PC-9 (cell line): ENCODE data around the gene PLCL2. TPM values are rescaled to one million over a fixed set of nuclear protein-coding genes. Genes with fewer than 3 reads are reported as not detected.

Experiments used
- BruUV-seq: library from RNA; stranded (reverse); fragments of 400-500 nt; replicated peaks from 2 replicates; lab custom pipeline; 2021; lab: Mats Ljungman, UMichigan
- CTCF ChIA-PET: fragments of 300-600 bp; sonication (Branson Sonifier 250); formaldehyde crosslinking; loops from one replicate; lab custom pipeline; 2022; ENCODE audit warnings: antibody characterized with exemption; lab: Charles Lee
- POLR2A ChIA-PET: fragments of 300-600 bp; sonication (Branson Sonifier 250); formaldehyde crosslinking; loops from one replicate; lab custom pipeline; 2022; ENCODE audit warnings: antibody characterized with exemption; ENCODE audit not compliant: unreplicated experiment; lab: Charles Lee
- DNase-seq, 2 experiments: peaks; one replicate each; pipeline versions ENCODE4 v3.0.0 to v3.0.0-alpha.2; 2015 to 2022; ENCODE audit warnings: mixed read lengths in 1 of 2
- H2AFZ ChIP-seq: fragments of 200-600 bp; sonication (generic); 2 replicates; pipeline ENCODE4 v1.8.1; 2017; ENCODE audit warnings: antibody characterized with exemption
- H3F3A ChIP-seq: fragments of 200-600 bp; sonication (generic); 2 replicates; pipeline ENCODE4 v1.8.1; 2017; ENCODE audit warnings: antibody characterized with exemption, mild to moderate bottlenecking, low read depth; ENCODE audit not compliant: insufficient read depth
- H3K27ac ChIP-seq: fragments of 200-600 bp; sonication (generic); 2 replicates; pipeline ENCODE4 v1.6.1; 2016; ENCODE audit warnings: mixed run types
- H3K27me3 ChIP-seq: fragments of 200-600 bp; sonication (generic); 2 replicates; pipeline ENCODE4 v1.6.1; 2016; ENCODE audit warnings: low read depth, mixed run types; ENCODE audit not compliant: insufficient read depth
- H3K36me3 ChIP-seq: fragments of 200-600 bp; sonication (generic); 2 replicates; pipeline ENCODE4 v1.6.1; 2016; ENCODE audit warnings: low read depth, mixed run types
- H3K4me1 ChIP-seq: fragments of 200-600 bp; sonication (generic); replicated peaks from 2 replicates; pipeline ENCODE4 v1.6.1; 2016; ENCODE audit warnings: mixed run types; ENCODE audit not compliant: insufficient read depth
- H3K4me2 ChIP-seq: fragments of 200-600 bp; sonication (generic); 2 replicates; pipeline ENCODE4 v1.6.1; 2017; ENCODE audit warnings: mixed run types
- H3K4me3 ChIP-seq: fragments of 200-600 bp; sonication (generic); 2 replicates; pipeline ENCODE4 v1.6.1; 2016; ENCODE audit warnings: mixed run types
- H3K79me2 ChIP-seq: fragments of 200-600 bp; sonication (generic); 2 replicates; pipeline ENCODE4 v1.6.1; 2017; ENCODE audit warnings: low read depth, mixed run types
- H3K9me2 ChIP-seq: fragments of 200-600 bp; sonication (generic); 2 replicates; pipeline ENCODE4 v1.8.1; 2017; ENCODE audit warnings: mild to moderate bottlenecking; ENCODE audit not compliant: insufficient read depth
- H3K9me3 ChIP-seq: fragments of 200-600 bp; sonication (generic); 2 replicates; pipeline ENCODE4 v1.8.1; 2016; ENCODE audit warnings: low read depth; ENCODE audit not compliant: insufficient read depth
- H4K20me1 ChIP-seq: fragments of 200-600 bp; sonication (generic); 2 replicates; pipeline ENCODE4 v1.8.1; 2017; ENCODE audit not compliant: insufficient read depth
- EZH2 ChIP-seq: fragments of 200-600 bp; sonication (generic); IDR thresholded peaks from 2 replicates; pipeline ENCODE4 v1.8.0; 2017; ENCODE audit warnings: antibody characterized with exemption, low read depth
- intact Hi-C: fragments of 100-400 bp; cut with micrococcal nuclease; formaldehyde crosslinking; loops from one replicate; pipeline ENCODE4 v1.10.0; 2022; ENCODE audit not compliant: unreplicated experiment
- total RNA-seq: library from RNA; stranded (reverse); gene quantifications from 2 replicates; pipeline ENCODE4 v1.2.3, GENCODE V29; 2021
- TF ChIP-seq, protein P1 (sequence below): fragments of 200-600 bp; sonication (generic); conservative IDR thresholded peaks from 2 replicates; pipeline ENCODE4 v1.6.1; 2017; ENCODE audit warnings: mixed run types, antibody characterized with exemption, mild to moderate bottlenecking, moderate library complexity

PLCL2 gene
- total RNA-seq, 1 experiment from 2014 or later = 4.6 TPM

DNA sequence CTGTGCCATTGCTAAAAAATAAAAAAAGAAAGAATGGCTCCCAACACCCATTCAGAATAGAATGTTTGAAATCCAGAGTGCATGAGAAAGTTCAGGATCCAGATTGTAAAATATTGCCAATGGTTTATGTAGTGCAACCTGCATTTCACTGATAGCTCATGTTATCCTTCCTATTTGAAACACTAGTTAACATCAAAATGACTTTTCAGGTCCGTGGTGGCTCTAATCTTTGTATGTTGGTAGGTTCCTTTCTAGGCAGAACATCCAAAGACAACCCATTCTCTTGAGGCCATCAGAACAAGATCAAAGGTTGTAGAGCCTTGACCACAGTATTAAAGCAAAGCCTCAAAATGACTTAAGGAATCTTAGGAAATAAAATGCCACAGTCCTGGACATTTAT, 51.0 kb downstream of the PLCL2 start:
- TF ChIP-seq, protein P1, sequence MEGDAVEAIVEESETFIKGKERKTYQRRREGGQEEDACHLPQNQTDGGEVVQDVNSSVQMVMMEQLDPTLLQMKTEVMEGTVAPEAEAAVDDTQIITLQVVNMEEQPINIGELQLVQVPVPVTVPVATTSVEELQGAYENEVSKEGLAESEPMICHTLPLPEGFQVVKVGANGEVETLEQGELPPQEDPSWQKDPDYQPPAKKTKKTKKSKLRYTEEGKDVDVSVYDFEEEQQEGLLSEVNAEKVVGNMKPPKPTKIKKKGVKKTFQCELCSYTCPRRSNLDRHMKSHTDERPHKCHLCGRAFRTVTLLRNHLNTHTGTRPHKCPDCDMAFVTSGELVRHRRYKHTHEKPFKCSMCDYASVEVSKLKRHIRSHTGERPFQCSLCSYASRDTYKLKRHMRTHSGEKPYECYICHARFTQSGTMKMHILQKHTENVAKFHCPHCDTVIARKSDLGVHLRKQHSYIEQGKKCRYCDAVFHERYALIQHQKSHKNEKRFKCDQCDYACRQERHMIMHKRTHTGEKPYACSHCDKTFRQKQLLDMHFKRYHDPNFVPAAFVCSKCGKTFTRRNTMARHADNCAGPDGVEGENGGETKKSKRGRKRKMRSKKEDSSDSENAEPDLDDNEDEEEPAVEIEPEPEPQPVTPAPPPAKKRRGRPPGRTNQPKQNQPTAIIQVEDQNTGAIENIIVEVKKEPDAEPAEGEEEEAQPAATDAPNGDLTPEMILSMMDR = no peak
- TF ChIP-seq EZH2 = no peak
- Histone ChIP-seq H3K9me3 (no peaks in the 10 kb centered on the region; the same call in 1 of the 2 replicates), H3K27ac (no peak overlapping the region), H3K4me1 (no peaks in the 10 kb centered on the region), H3K27me3 (no peaks in the 10 kb centered on the region), H2AFZ (no peak overlapping the region), H3K79me2 (no peaks in the 10 kb centered on the region; the same call in 1 of the 2 replicates), H4K20me1 (no peaks in the 10 kb centered on the region), H3K36me3 (no peaks in the 10 kb centered on the region), H3K4me3 (no peak overlapping the region), H3F3A (no peaks in the 10 kb centered on the region), H3K9me2 (no peaks in the 10 kb centered on the region; the same call in 1 of the 2 replicates), H3K4me2 (no peak overlapping the region)
- BruUV-seq = no TSS peak
- ChIA-PET CTCF (no interaction called here), POLR2A (interaction anchor here (0.6 kb wide), 1 partner anchor 21 kb away, joined by 6 read pairs; no protein-coding TSS in a partner anchor)
- DNase-seq = no peak
- intact Hi-C loops = no loop called here

DNA sequence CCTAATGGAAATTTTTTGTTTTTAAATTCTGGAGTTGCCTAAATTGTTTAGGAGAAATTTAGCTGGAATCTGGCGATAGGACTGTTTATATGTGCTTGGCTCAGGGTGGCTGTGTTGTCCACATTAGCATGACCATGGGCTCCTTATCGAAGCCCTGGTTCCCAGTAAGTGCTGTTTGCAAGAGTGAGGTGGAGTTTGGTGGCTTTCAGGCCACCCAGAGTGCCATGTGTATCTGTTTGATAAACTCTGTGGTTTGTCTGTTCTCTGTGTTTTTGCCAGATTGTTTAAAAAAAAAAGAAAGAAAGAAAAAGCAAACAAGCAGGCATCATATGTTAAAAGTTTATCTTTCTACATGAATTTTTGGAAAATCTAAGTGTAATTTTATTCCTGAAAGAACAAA, 51.5 kb downstream of the PLCL2 start:
- BruUV-seq = no TSS peak
- Histone ChIP-seq H2AFZ (no peak overlapping the region), H3K9me2 (no peaks in the 10 kb centered on the region; the same call in 1 of the 2 replicates), H3K4me3 (no peak overlapping the region), H3K4me1 (no peaks in the 10 kb centered on the region), H3K36me3 (no peaks in the 10 kb centered on the region), H3K27ac (no peak overlapping the region), H3K9me3 (no peaks in the 10 kb centered on the region; the same call in 1 of the 2 replicates), H3F3A (no peaks in the 10 kb centered on the region), H3K4me2 (no peak overlapping the region), H4K20me1 (no peaks in the 10 kb centered on the region), H3K79me2 (no peaks in the 10 kb centered on the region; the same call in 1 of the 2 replicates), H3K27me3 (no peaks in the 10 kb centered on the region)
- intact Hi-C loops = no loop called here
- no peak for DNase-seq
- TF ChIP-seq EZH2 = no peak
- TF ChIP-seq, protein P1 = no peak
- CTCF ChIA-PET = no interaction called here
- POLR2A ChIA-PET = interaction anchor here (0.6 kb wide), 1 partner anchor 21 kb away, joined by 6 read pairs; no protein-coding TSS in a partner anchor

DNA sequence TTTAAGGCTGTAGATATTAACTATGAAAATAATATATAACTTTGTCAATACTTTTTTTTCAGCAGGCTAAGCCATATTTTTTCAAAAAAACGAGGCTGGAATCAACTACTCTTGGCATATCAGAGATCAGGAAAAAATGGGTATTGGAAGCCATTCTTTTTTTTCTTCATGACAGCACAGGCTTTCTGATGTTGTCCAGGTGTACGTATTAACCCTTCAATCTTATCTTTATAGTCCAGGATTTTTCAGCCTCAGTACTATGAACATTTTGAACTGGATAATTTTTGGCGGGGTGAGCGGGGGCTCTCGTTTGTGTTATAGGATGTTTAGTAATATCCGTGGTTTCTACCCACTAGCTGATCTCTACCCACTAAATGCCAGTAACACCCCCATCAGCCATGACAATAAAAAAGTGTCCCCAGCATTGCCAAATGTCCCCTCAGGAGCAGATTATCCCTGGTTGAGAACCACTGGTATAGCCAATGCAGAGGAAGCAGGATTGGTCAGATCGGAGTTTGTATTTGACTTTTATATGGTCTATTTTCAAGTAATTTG, 52.0 kb downstream of the PLCL2 start:
- no TSS peak for BruUV-seq
- Histone ChIP-seq H3K36me3 (no peaks in the 10 kb centered on the region), H3K4me1 (no peaks in the 10 kb centered on the region), H3K4me3 (no peak overlapping the region), H3K9me3 (no peaks in the 10 kb centered on the region; the same call in 1 of the 2 replicates), H4K20me1 (no peaks in the 10 kb centered on the region), H3K9me2 (no peaks in the 10 kb centered on the region; the same call in 1 of the 2 replicates), H3K27ac (no peak overlapping the region), H3F3A (no peaks in the 10 kb centered on the region), H3K4me2 (no peak overlapping the region), H2AFZ (no peak overlapping the region), H3K27me3 (no peaks in the 10 kb centered on the region), H3K79me2 (no peaks in the 10 kb centered on the region; the same call in 1 of the 2 replicates)
- CTCF ChIA-PET = no interaction called here
- POLR2A ChIA-PET = no interaction called here
- intact Hi-C loops = no loop called here
- no peak for DNase-seq
- TF ChIP-seq, protein P1 = no peak
- TF ChIP-seq EZH2 = no peak
